ENCODE measurements around the gene PITPNC1.

DNA sequence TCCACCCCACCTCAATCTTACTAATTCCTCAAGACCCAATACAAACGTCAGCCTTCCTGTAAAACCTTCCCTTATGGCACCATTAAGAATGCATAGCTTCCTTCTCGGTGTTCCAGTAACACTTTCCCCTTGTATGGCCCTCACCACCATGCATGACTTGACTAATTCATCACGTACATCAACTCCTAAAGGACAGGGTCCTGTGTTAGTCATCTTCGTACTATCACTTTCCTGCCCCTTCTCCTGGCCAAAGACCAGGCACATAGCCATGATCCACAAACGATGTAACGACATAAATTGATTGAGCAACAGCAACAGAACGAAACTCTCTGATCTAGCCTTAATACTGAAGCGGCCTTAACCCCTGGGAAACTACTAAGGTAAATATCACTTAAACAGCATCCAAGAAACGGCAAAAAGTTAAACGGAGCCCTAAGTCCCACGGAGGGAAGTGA is 11.3 kb upstream of the PITPNC1 start:
- no peak for TF ChIP-seq CTCF (IDR thresholded peaks at IDR 0.05)
- TF ChIP-seq POLR2A (IDR thresholded peaks at IDR 0.05), result no peak

All from suprapubic skin (tissue), 3 donors.